Measurements from ENCODE around the gene RBM6.
"Not testable (repeated sequence)": the region's sequence is repeated elsewhere in the genome, so short reads cannot be mapped to it uniquely, and the experiment has no call there.

The RBM6 gene

GRCh38 chr3:49939858-49940666, at the start of gene RBM6:
Gene RBM6 (plus strand): TSS chr3:49940150. CDS start chr3:49962642, 22,492 bp downstream.
- peak; percentile 99 for DNase-seq (ENCODE audit: low spot score)

GRCh38 chr3:49895791-49896190, 44.2 kb upstream of the RBM6 start:
- DNase-seq (ENCODE audit: low spot score) = no peak

- DNase-seq (ENCODE audit: low spot score) = no peak
Observed at GRCh38 chr3:49896345-49896744, 43.6 kb upstream of the RBM6 start.

GRCh38 chr3:49898991-49899390, 41.0 kb upstream of the RBM6 start:
- DNase-seq (ENCODE audit: low spot score) = no peak

GRCh38 chr3:49899815-49900214, 40.1 kb upstream of the RBM6 start:
- DNase-seq (ENCODE audit: low spot score) = peak; percentile 42

GRCh38 chr3:49900491-49901153, 39.3 kb upstream of the RBM6 start:
- DNase-seq (ENCODE audit: low spot score) = no peak

- DNase-seq (ENCODE audit: low spot score) = no peak
Observed at GRCh38 chr3:49901366-49902339, 38.3 kb upstream of the RBM6 start.

GRCh38 chr3:49902511-49903345, 37.2 kb upstream of the RBM6 start:
- no peak for DNase-seq (ENCODE audit: low spot score)

GRCh38 chr3:49903451-49904424, 36.2 kb upstream of the RBM6 start, which contains the start of gene MST1R:
Gene MST1R (minus strand): TSS chr3:49903873. CDS start chr3:49903609, 264 bp downstream.
- no peak for DNase-seq (ENCODE audit: low spot score)

GRCh38 chr3:49904448-49904847, 35.5 kb upstream of the RBM6 start:
- not testable (repeated sequence) for DNase-seq (ENCODE audit: low spot score)

- DNase-seq (ENCODE audit: low spot score) = peak; percentile 63
Observed at GRCh38 chr3:49906073-49906743, 33.7 kb upstream of the RBM6 start.

- no peak for DNase-seq (ENCODE audit: low spot score)
Observed at GRCh38 chr3:49908373-49909199, 31.4 kb upstream of the RBM6 start.

GRCh38 chr3:49910409-49911123, 29.4 kb upstream of the RBM6 start:
- DNase-seq (ENCODE audit: low spot score) = no peak

GRCh38 chr3:49911124-49911420, 28.9 kb upstream of the RBM6 start:
- no peak for DNase-seq (ENCODE audit: low spot score)

GRCh38 chr3:49911611-49912010, 28.3 kb upstream of the RBM6 start:
- no peak for DNase-seq (ENCODE audit: low spot score)

GRCh38 chr3:49912881-49913281, 27.1 kb upstream of the RBM6 start:
- DNase-seq (ENCODE audit: low spot score) = no peak

- DNase-seq (ENCODE audit: low spot score) = no peak
Observed at GRCh38 chr3:49914906-49915305, 25.0 kb upstream of the RBM6 start.

GRCh38 chr3:49916686-49917085, 23.3 kb upstream of the RBM6 start:
- DNase-seq (ENCODE audit: low spot score) = no peak

Data from cerebellar cortex (tissue), 1 donor.